A549 (cell line): ENCODE data around the gene ABCG4.

Experiments used
- CEBPB ChIP-seq, 2 experiments: fragments of >200 bp in 1 of 2; sonication (Bioruptor Twin) in 1 of 2; formaldehyde crosslinking in 1 of 2; IDR thresholded peaks; 2 replicates each; pipeline ENCODE4 v1.6.1; 2012 to 2016
- CHD2 ChIP-seq: fragments of 150-350 bp; IDR thresholded peaks from 2 replicates; pipeline ENCODE4 v1.6.1; 2014; ENCODE audit warnings: low read length; ENCODE audit not compliant: partially characterized antibody
- PHF8 ChIP-seq: fragments of 200-600 bp; sonication (generic); IDR thresholded peaks from 2 replicates; pipeline ENCODE4 v1.6.1; 2016; ENCODE audit warnings: low read depth, mild to moderate bottlenecking, antibody characterized with exemption, moderate library complexity, borderline replicate concordance
- TF ChIP-seq, protein P1 (sequence below): fragments of >200 bp; sonication (Bioruptor Twin); formaldehyde crosslinking; IDR thresholded peaks from 3 replicates; pipeline ENCODE4 v1.5.1; 2016

DNA sequence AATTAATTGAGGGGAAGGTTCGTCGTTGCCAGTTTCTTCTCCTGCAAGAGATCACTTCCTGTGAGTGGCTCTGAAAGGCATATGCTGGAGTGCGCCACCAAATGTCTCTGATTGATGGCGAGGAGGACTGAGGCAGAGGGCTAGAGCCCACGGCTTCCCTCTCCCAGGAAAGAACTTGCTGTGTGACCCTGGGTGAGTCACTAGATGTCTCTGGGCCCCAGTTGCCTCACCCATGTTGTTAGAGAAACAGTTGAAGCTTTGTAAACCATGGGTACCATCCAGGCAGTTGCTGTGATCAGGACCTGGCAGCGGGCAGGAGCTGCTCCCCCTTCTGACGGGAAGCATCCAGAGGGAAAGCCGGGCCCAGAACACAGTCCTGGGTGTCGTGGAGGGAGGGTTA lies 3.2 kb downstream of the ABCG4 start:
- TF ChIP-seq CEBPB (IDR thresholded peaks at IDR 0.05) (no peak), CHD2 (no peak), PHF8 (no peak)
- TF ChIP-seq, protein P1, sequence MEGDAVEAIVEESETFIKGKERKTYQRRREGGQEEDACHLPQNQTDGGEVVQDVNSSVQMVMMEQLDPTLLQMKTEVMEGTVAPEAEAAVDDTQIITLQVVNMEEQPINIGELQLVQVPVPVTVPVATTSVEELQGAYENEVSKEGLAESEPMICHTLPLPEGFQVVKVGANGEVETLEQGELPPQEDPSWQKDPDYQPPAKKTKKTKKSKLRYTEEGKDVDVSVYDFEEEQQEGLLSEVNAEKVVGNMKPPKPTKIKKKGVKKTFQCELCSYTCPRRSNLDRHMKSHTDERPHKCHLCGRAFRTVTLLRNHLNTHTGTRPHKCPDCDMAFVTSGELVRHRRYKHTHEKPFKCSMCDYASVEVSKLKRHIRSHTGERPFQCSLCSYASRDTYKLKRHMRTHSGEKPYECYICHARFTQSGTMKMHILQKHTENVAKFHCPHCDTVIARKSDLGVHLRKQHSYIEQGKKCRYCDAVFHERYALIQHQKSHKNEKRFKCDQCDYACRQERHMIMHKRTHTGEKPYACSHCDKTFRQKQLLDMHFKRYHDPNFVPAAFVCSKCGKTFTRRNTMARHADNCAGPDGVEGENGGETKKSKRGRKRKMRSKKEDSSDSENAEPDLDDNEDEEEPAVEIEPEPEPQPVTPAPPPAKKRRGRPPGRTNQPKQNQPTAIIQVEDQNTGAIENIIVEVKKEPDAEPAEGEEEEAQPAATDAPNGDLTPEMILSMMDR = no peak
